Endothelial cell of umbilical vein (primary cell): ENCODE data around the gene ARFRP1. TPM values are rescaled to one million over a fixed set of nuclear protein-coding genes. Genes with fewer than 3 reads are reported as not detected.

ENCODE experiments used
- BruUV-seq: library from RNA; stranded (reverse); fragments of 400-500 nt; replicated peaks from 2 replicates; lab custom pipeline; 2021; lab: Mats Ljungman, UMichigan
- CTCF ChIA-PET: fragments of 300-600, 350-600 bp; sonication (Branson Sonifier 250); formaldehyde crosslinking; loops from one replicate; lab custom pipeline; 2021; ENCODE audit warnings: antibody characterized with exemption, inconsistent platforms; lab: Charles Lee
- POLR2A ChIA-PET: fragments of 300-600, 350-600 bp; sonication (Branson Sonifier 250); formaldehyde crosslinking; loops from one replicate; lab custom pipeline; 2021; ENCODE audit warnings: antibody characterized with exemption, inconsistent platforms; lab: Charles Lee
- DNase-seq: peaks from one replicate; pipeline ENCODE4 v3.0.0-alpha.2; 2011; ENCODE audit warnings: low read depth, low spot score
- FAIRE-seq: peaks from 2 replicates; lab custom pipeline; 2011; peaks lifted over from hg19 to GRCh38; lab: Jason Lieb, UNC
- H2AFZ ChIP-seq: 2 replicates; pipeline ENCODE4 v1.6.0; 2012; ENCODE audit warnings: low read depth, low read length, control low read depth, inconsistent platforms
- H3K27ac ChIP-seq: 2 replicates; pipeline ENCODE4 v1.5.1; 2011; ENCODE audit warnings: low read depth, mild to moderate bottlenecking, control low read depth, low read length, moderate library complexity; ENCODE audit not compliant: insufficient read depth
- H3K27me3 ChIP-seq, 2 experiments: 2 replicates each; pipeline versions ENCODE4 v1.6.0 to v1.6.1; 2011; ENCODE audit warnings: low read length in 2 of 2, mixed read lengths in 1 of 2; ENCODE audit not compliant: control insufficient read depth in 2 of 2, insufficient read depth in 2 of 2
- H3K36me3 ChIP-seq, 2 experiments: 2 replicates in 1 of 2; 3 replicates in 1 of 2; pipeline ENCODE4 v1.5.1; 2011; ENCODE audit warnings: low read length in 2 of 2, mild to moderate bottlenecking in 1 of 2, moderate library complexity in 1 of 2; ENCODE audit not compliant: control insufficient read depth in 2 of 2, insufficient read depth in 2 of 2; ENCODE audit errors: extremely low read depth in 1 of 2
- H3K4me1 ChIP-seq: 3 replicates; pipeline ENCODE4 v1.5.1; 2011; ENCODE audit warnings: mild to moderate bottlenecking, low read length; ENCODE audit not compliant: control insufficient read depth, insufficient read depth; ENCODE audit errors: extremely low read depth
- H3K4me2 ChIP-seq: 2 replicates; pipeline ENCODE4 v1.6.1; 2011; ENCODE audit warnings: low read length, control low read depth, mixed read lengths; ENCODE audit not compliant: insufficient read depth
- H3K4me3 ChIP-seq, 3 experiments: fragments of 200-600 bp in 1 of 3; sonication (generic), shearing (Covaris generic) in 1 of 3; replicated peaks in 1 of 3; 2 replicates each; pipeline ENCODE4 v1.5.1; 2011 to 2016; ENCODE audit warnings: control low read depth in 3 of 3, low read length in 3 of 3, mild to moderate bottlenecking in 2 of 3, inconsistent platforms in 1 of 3, low read depth in 1 of 3, moderate library complexity in 1 of 3; ENCODE audit not compliant: insufficient read depth in 1 of 3
- H3K79me2 ChIP-seq: 2 replicates; pipeline ENCODE4 v1.6.0; 2012; ENCODE audit warnings: low read length, inconsistent platforms; ENCODE audit not compliant: control insufficient read depth, insufficient read depth
- H3K9ac ChIP-seq: replicated peaks from 2 replicates; pipeline ENCODE3; 2011; ENCODE audit warnings: low read length, control low read depth; ENCODE audit not compliant: insufficient read depth; ENCODE audit errors: extremely low read depth
- H3K9me1 ChIP-seq: replicated peaks from 3 replicates; pipeline ENCODE4 v1.6.0; 2011; ENCODE audit warnings: mild to moderate bottlenecking, low read length; ENCODE audit not compliant: control insufficient read depth, insufficient read depth; ENCODE audit errors: extremely low read depth
- H3K9me3 ChIP-seq: replicated peaks from 2 replicates; pipeline ENCODE4 v1.5.1; 2012; ENCODE audit warnings: low read length, inconsistent platforms; ENCODE audit not compliant: control insufficient read depth, insufficient read depth
- H4K20me1 ChIP-seq: replicated peaks from 2 replicates; pipeline ENCODE3; 2011; ENCODE audit warnings: mild to moderate bottlenecking, low read length; ENCODE audit not compliant: control insufficient read depth, insufficient read depth; ENCODE audit errors: extremely low read depth
- EZH2 ChIP-seq: IDR thresholded peaks from 2 replicates; pipeline ENCODE4 v1.6.1; 2012; ENCODE audit warnings: borderline replicate concordance, low read depth, mild to moderate bottlenecking, moderate library complexity, low read length, inconsistent platforms; ENCODE audit not compliant: severe bottlenecking
- FOS ChIP-seq: IDR thresholded peaks from 2 replicates; pipeline ENCODE4 v1.6.1; 2011; ENCODE audit warnings: mild to moderate bottlenecking, low read length, moderate library complexity, borderline replicate concordance; ENCODE audit not compliant: insufficient read depth
- GATA2 ChIP-seq: IDR thresholded peaks from 2 replicates; pipeline ENCODE4 v1.7.0; 2011; ENCODE audit warnings: low read depth, mild to moderate bottlenecking, moderate library complexity, mixed read lengths, low read length; ENCODE audit not compliant: insufficient read length, insufficient read depth
- JUN ChIP-seq: IDR thresholded peaks from 2 replicates; pipeline ENCODE4 v1.6.1; 2011; ENCODE audit warnings: borderline replicate concordance, low read depth; ENCODE audit not compliant: insufficient read length, insufficient read depth
- MAX ChIP-seq: IDR thresholded peaks from 2 replicates; pipeline ENCODE4 v1.6.1; 2011; ENCODE audit not compliant: insufficient read depth, insufficient read length
- MYC ChIP-seq: IDR thresholded peaks from one replicate; pipeline ENCODE4 v1.6.1; 2011; ENCODE audit warnings: mild to moderate bottlenecking, low read depth, low read length
- POLR2A ChIP-seq: IDR thresholded peaks from 2 replicates; pipeline ENCODE4 v1.6.1; 2012; ENCODE audit warnings: low read depth, mild to moderate bottlenecking, control low read depth, low read length
- POLR2AphosphoS5 ChIP-seq: IDR thresholded peaks from 2 replicates; pipeline ENCODE4 v1.6.1; 2012; ENCODE audit warnings: low read depth, mild to moderate bottlenecking, control low read depth, low read length, moderate library complexity; ENCODE audit not compliant: insufficient read depth
- dilution Hi-C: fragments of 300-500 bp; cut with MboI; formaldehyde crosslinking; loops from one replicate; pipeline ENCODE4 v1.15.0; 2019; ENCODE audit warnings: low sequenced_read_pairs; ENCODE audit not compliant: extremely low pct_ligation_motif_present
- intact Hi-C: fragments of 100-400 bp; cut with micrococcal nuclease; formaldehyde crosslinking; loops from one replicate; pipeline ENCODE4 v1.10.0; 2022
- polyA plus RNA-seq, 4 experiments: library from polyadenylated mRNA; depleted of rRNA in 3 of 4; stranded (reverse) in 3 of 4; unstranded in 1 of 4; fragments of >200 nt; gene quantifications; 2 replicates each; pipeline versions ENCODE4 v1.2.1 to v1.2.3, GENCODE V29; 2011 to 2012; ENCODE audit warnings: missing spikeins in 1 of 4
- total RNA-seq: library from RNA; stranded (reverse); gene quantifications from 2 replicates; pipeline ENCODE4 v1.2.3, GENCODE V29; 2021
- TF ChIP-seq, protein P1 (sequence below), 2 donors: IDR thresholded peaks; 1 replicate in 1 of 2; 2 replicates in 1 of 2; pipeline ENCODE4 v1.5.1; 2011; ENCODE audit warnings: low read length in 2 of 2, mild to moderate bottlenecking in 2 of 2, moderate library complexity in 2 of 2, control low read depth in 1 of 2, inconsistent platforms in 1 of 2, low read depth in 1 of 2; ENCODE audit not compliant: insufficient read depth in 1 of 2; ENCODE audit errors: extremely low read depth in 1 of 2

ARFRP1 gene
- total and polyA plus RNA-seq, 2 donors (not counting 3 experiments of a cell fraction or from before 2014, with no cell fraction given), result 48.7 to 51.6 TPM

- no peaks in the 10 kb centered on the region for H4K20me1 ChIP-seq
- no peaks in the 10 kb centered on the region for H3K36me3 ChIP-seq
- no peak overlapping the region for H3K4me2 ChIP-seq
- intact Hi-C loops (loop anchor here (1.0 kb wide), 2 partner anchors 28 to 58 kb away; partner anchors contain the start of gene RTEL1), dilution Hi-C loops (no loop called here)
- H3K9ac ChIP-seq, result peak overlapping the region; percentile 10
- H2AFZ ChIP-seq, result no peak overlapping the region
- H3K79me2 ChIP-seq, result peaks cover 4% of the 10 kb centered on the region
- TSS peak; percentile 35 for BruUV-seq
- peaks cover 56% of the 10 kb centered on the region for H3K4me1 ChIP-seq
- no peaks in the 10 kb centered on the region for H3K27me3 ChIP-seq
- FAIRE-seq, result no peak
- H3K9me3 ChIP-seq, result no peaks in the 10 kb centered on the region
- DNase-seq, result no peak
- ChIA-PET CTCF (interaction anchor here (1.2 to 3.2 kb wide), 5 partner anchors 10 to 148 kb away, joined by 3 to 13 read pairs (median 5); partner anchors contain the start of genes PTK6 and TNFRSF6B), POLR2A (interaction anchor here (1.6 kb wide), 1 partner anchor 21 kb away, joined by 9 read pairs; the partner anchor contains the start of genes ARFRP1 and ZGPAT)
- no peaks in the 10 kb centered on the region for H3K9me1 ChIP-seq
- peak overlapping the region; percentile 79 for H3K27ac ChIP-seq
- TF ChIP-seq MAX (no peak), FOS (peak; percentile 3), JUN (no peak)
- H3K4me3 ChIP-seq, result no peak overlapping the region
These were observed 21.7 kb downstream of the ARFRP1 start for GRCh38 chr20:63686094-63686491.

DNA sequence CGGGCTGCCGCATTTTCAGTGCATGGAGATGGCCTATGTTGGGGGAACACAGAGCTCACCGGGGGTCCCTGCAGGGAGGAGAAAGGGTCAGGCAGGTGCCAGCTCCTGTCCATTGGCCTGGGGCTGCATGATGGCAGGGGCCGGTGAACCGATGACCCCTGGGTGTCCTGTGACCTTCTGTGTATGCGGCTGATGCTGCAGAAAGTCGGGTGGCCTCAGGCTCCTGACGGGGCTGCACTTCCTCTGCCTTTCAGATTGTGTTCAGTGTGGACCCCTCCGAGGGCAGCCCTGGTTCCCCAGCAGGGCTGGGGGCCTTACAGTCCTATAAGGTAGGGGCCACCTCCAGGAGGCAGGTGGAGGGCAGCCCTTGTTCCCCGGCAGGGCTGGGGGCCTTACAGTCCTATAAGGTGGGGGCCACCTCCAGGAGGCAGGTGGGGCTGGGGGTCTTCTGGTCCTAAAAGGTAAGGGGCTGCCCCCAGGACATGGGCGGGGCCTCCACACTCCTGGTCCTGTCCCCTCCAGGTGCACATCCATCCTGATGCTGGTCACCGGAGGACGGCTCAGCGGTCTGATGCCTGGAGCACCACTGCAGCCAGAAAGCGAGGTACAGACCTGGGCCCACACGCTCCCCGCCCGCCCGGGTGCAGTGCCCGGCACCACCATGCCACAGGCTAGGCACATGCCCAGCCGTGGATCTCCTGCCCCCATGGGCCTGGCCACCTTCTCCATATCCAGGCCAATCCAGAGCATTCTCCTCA, 22.3 kb downstream of the ARFRP1 start:
- POLR2A ChIA-PET, result no interaction called here
- no peaks in the 10 kb centered on the region for H3K9me3 ChIP-seq
- H3K9me1 ChIP-seq, result no peaks in the 10 kb centered on the region
- H3K9ac ChIP-seq, result no peak overlapping the region
- no peak overlapping the region for H3K4me2 ChIP-seq
- no peaks in the 10 kb centered on the region for H3K27me3 ChIP-seq
- CTCF ChIA-PET, result no interaction called here
- H4K20me1 ChIP-seq, result no peaks in the 10 kb centered on the region
- no peaks in the 10 kb centered on the region for H3K36me3 ChIP-seq
- no peak for TF ChIP-seq POLR2A
- TF ChIP-seq JUN, result no peak
- TF ChIP-seq GATA2, result no peak
- TF ChIP-seq, protein P1, sequence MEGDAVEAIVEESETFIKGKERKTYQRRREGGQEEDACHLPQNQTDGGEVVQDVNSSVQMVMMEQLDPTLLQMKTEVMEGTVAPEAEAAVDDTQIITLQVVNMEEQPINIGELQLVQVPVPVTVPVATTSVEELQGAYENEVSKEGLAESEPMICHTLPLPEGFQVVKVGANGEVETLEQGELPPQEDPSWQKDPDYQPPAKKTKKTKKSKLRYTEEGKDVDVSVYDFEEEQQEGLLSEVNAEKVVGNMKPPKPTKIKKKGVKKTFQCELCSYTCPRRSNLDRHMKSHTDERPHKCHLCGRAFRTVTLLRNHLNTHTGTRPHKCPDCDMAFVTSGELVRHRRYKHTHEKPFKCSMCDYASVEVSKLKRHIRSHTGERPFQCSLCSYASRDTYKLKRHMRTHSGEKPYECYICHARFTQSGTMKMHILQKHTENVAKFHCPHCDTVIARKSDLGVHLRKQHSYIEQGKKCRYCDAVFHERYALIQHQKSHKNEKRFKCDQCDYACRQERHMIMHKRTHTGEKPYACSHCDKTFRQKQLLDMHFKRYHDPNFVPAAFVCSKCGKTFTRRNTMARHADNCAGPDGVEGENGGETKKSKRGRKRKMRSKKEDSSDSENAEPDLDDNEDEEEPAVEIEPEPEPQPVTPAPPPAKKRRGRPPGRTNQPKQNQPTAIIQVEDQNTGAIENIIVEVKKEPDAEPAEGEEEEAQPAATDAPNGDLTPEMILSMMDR (IDR thresholded peaks at IDR 0.05; ENCODE audit: extremely low read depth in 1 of 2, insufficient read depth in 1 of 2, low read depth in 1 of 2, low read length in 2 of 2), result no peak
- no peak for TF ChIP-seq FOS
- TF ChIP-seq POLR2AphosphoS5, result no peak
- TF ChIP-seq MAX, result no peak
- no peak for TF ChIP-seq MYC
- no peak for TF ChIP-seq EZH2
- peaks cover 56% of the 10 kb centered on the region for H3K4me1 ChIP-seq
- DNase-seq (no peak), FAIRE-seq (no peak)
- peak overlapping the region; percentile 79 for H3K27ac ChIP-seq
- intact Hi-C loops (loop anchor here (1.0 kb wide), 2 partner anchors 27 to 57 kb away; partner anchors contain the start of gene RTEL1), dilution Hi-C loops (no loop called here)
- no peak overlapping the region for H2AFZ ChIP-seq
- H3K4me3 ChIP-seq, result no peak overlapping the region
- peaks cover 4% of the 10 kb centered on the region for H3K79me2 ChIP-seq
- BruUV-seq, result no TSS peak
